ENCODE results near the gene TECR. TPM values are rescaled to one million over a fixed set of nuclear protein-coding genes. Genes with fewer than 3 reads are reported as not detected.

TECR gene
- total RNA-seq, 1 donor from 2014 or later, result 106 TPM

GRCh38 chr19:14565765-14566711 is 36.6 kb downstream of the TECR start:
- Histone ChIP-seq H3K27ac (ENCODE audit: low read depth, low read length) (no peak overlapping the region), H3K79me2 (ENCODE audit: insufficient read depth, low read length) (peaks cover 25% of the 10 kb centered on the region), H4K20me1 (ENCODE audit: insufficient read depth, low read length) (peaks cover 29% of the 10 kb centered on the region), H3K9ac (ENCODE audit: low read length) (no peak overlapping the region), H3K4me3 (ENCODE audit: insufficient read depth, low read depth, low read length) (no peak overlapping the region), H3K9me3 (ENCODE audit: insufficient read depth, low read depth, low read length) (no peaks in the 10 kb centered on the region), H3K36me3 (ENCODE audit: insufficient read depth, low read length) (peaks cover 2% of the 10 kb centered on the region), H2AFZ (ENCODE audit: low read depth, low read length) (no peak overlapping the region), H3K27me3 (ENCODE audit: insufficient read depth, low read length) (no peaks in the 10 kb centered on the region), H3K4me1 (ENCODE audit: insufficient read depth, low read length) (peaks cover 14% of the 10 kb centered on the region), H3K4me2 (ENCODE audit: low read length) (no peak overlapping the region)
- Mint-ChIP-seq H3K36me3 (ENCODE audit: low read depth, unreplicated experiment) (peaks cover 7% of the 10 kb centered on the region), H3K9me3 (ENCODE audit: unreplicated experiment) (no peaks in the 10 kb centered on the region), H3K4me1 (ENCODE audit: low read depth, unreplicated experiment) (peaks cover 3% of the 10 kb centered on the region), H3K27ac (ENCODE audit: unreplicated experiment) (no peak overlapping the region), H3K4me3 (ENCODE audit: unreplicated experiment) (no peak overlapping the region), H3K27me3 (ENCODE audit: low read depth, unreplicated experiment) (no peaks in the 10 kb centered on the region)
- no peak for DNase-seq (ENCODE audit: low read depth)
- TF ChIP-seq EZH2 (IDR thresholded peaks at IDR 0.05; ENCODE audit: insufficient read depth, low read length), result no peak
- TF ChIP-seq, protein P1, sequence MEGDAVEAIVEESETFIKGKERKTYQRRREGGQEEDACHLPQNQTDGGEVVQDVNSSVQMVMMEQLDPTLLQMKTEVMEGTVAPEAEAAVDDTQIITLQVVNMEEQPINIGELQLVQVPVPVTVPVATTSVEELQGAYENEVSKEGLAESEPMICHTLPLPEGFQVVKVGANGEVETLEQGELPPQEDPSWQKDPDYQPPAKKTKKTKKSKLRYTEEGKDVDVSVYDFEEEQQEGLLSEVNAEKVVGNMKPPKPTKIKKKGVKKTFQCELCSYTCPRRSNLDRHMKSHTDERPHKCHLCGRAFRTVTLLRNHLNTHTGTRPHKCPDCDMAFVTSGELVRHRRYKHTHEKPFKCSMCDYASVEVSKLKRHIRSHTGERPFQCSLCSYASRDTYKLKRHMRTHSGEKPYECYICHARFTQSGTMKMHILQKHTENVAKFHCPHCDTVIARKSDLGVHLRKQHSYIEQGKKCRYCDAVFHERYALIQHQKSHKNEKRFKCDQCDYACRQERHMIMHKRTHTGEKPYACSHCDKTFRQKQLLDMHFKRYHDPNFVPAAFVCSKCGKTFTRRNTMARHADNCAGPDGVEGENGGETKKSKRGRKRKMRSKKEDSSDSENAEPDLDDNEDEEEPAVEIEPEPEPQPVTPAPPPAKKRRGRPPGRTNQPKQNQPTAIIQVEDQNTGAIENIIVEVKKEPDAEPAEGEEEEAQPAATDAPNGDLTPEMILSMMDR (IDR thresholded peaks at IDR 0.05; ENCODE audit: insufficient read depth, low read depth, low read length), result no peak
- no peak for FAIRE-seq

DNA sequence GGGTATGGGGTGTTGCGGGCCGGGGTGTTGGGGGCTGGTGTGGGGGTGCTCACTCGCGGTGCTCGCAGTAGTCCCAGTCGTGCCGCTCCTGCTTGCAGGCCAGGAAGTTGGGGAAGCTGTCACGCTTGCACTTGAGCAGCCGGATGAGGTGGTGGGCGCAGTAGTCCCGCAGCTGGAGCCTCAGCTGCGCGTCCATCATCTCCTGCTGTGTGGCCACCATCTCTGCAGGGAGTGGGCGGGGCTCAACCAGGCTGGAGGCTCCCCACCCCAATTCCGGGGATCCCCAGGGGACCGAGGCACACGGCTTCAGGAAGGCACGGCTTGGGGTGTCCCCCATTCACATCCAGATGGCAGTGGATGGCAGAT is 37.3 kb downstream of the TECR start:
- no peak overlapping the region for H3K4me3 ChIP-seq (ENCODE audit: insufficient read depth, low read depth, low read length)
- no peak overlapping the region for H3K27ac ChIP-seq (ENCODE audit: low read depth, low read length)
- no peak overlapping the region for H3K9ac ChIP-seq (ENCODE audit: low read length)
- H2AFZ ChIP-seq (ENCODE audit: low read depth, low read length), result no peak overlapping the region
- Mint-ChIP-seq H3K36me3 (ENCODE audit: low read depth, unreplicated experiment) (peaks cover 7% of the 10 kb centered on the region), H3K27me3 (ENCODE audit: low read depth, unreplicated experiment) (no peaks in the 10 kb centered on the region), H3K9me3 (ENCODE audit: unreplicated experiment) (no peaks in the 10 kb centered on the region), H3K27ac (ENCODE audit: unreplicated experiment) (no peak overlapping the region), H3K4me3 (ENCODE audit: unreplicated experiment) (no peak overlapping the region), H3K4me1 (ENCODE audit: low read depth, unreplicated experiment) (peaks cover 2% of the 10 kb centered on the region)
- TF ChIP-seq EZH2 (IDR thresholded peaks at IDR 0.05; ENCODE audit: insufficient read depth, low read length), result no peak
- TF ChIP-seq, protein P1 (IDR thresholded peaks at IDR 0.05; ENCODE audit: insufficient read depth, low read depth, low read length), result no peak
- peaks cover 2% of the 10 kb centered on the region for H3K36me3 ChIP-seq (ENCODE audit: insufficient read depth, low read length)
- H3K79me2 ChIP-seq (ENCODE audit: insufficient read depth, low read length), result peaks cover 30% of the 10 kb centered on the region
- H3K9me3 ChIP-seq (ENCODE audit: insufficient read depth, low read depth, low read length), result no peaks in the 10 kb centered on the region
- no peak for FAIRE-seq
- H3K4me2 ChIP-seq (ENCODE audit: low read length), result no peak overlapping the region
- peaks cover 25% of the 10 kb centered on the region for H4K20me1 ChIP-seq (ENCODE audit: insufficient read depth, low read length)
- H3K27me3 ChIP-seq (ENCODE audit: insufficient read depth, low read length), result no peaks in the 10 kb centered on the region
- DNase-seq (ENCODE audit: low read depth), result no peak
- peaks cover 13% of the 10 kb centered on the region for H3K4me1 ChIP-seq (ENCODE audit: insufficient read depth, low read length)

DNA sequence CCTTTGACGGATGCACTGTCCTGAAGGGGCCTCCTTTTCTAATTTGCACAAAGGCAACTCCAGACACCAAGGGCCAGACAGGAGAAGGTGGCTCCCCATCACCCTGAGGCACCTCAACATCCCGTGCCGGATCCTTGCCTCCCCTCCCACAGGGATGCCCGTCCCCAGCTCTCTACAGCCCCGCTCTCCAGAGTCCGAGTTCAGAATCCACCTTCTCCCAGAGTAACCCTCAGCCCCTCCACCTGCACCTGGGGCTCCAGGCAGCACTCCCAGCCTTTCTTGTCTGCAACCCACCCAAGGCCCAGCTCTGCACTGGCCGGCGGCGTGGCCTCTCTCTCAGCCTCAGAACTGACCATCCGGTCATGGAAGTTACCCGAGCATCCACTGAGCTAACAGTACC is 37.7 kb downstream of the TECR start:
- peaks cover 25% of the 10 kb centered on the region for H4K20me1 ChIP-seq (ENCODE audit: insufficient read depth, low read length)
- Mint-ChIP-seq H3K27ac (ENCODE audit: unreplicated experiment) (peak overlapping the region; percentile 80), H3K27me3 (ENCODE audit: low read depth, unreplicated experiment) (no peaks in the 10 kb centered on the region), H3K4me3 (ENCODE audit: unreplicated experiment) (no peak overlapping the region), H3K36me3 (ENCODE audit: low read depth, unreplicated experiment) (peaks cover 7% of the 10 kb centered on the region), H3K9me3 (ENCODE audit: unreplicated experiment) (no peaks in the 10 kb centered on the region), H3K4me1 (ENCODE audit: low read depth, unreplicated experiment) (peaks cover 2% of the 10 kb centered on the region)
- H3K79me2 ChIP-seq (ENCODE audit: insufficient read depth, low read length), result peaks cover 32% of the 10 kb centered on the region
- peaks cover 10% of the 10 kb centered on the region for H3K4me1 ChIP-seq (ENCODE audit: insufficient read depth, low read length)
- H3K4me2 ChIP-seq (ENCODE audit: low read length), result no peak overlapping the region
- no peaks in the 10 kb centered on the region for H3K27me3 ChIP-seq (ENCODE audit: insufficient read depth, low read length)
- H3K4me3 ChIP-seq (ENCODE audit: insufficient read depth, low read depth, low read length), result no peak overlapping the region
- H3K27ac ChIP-seq (ENCODE audit: low read depth, low read length), result no peak overlapping the region
- no peak overlapping the region for H3K9ac ChIP-seq (ENCODE audit: low read length)
- no peak for FAIRE-seq
- H3K36me3 ChIP-seq (ENCODE audit: insufficient read depth, low read length), result peaks cover 2% of the 10 kb centered on the region
- DNase-seq (ENCODE audit: low read depth), result no peak
- H2AFZ ChIP-seq (ENCODE audit: low read depth, low read length), result no peak overlapping the region
- TF ChIP-seq EZH2 (IDR thresholded peaks at IDR 0.05; ENCODE audit: insufficient read depth, low read length), result no peak
- TF ChIP-seq, protein P1 (IDR thresholded peaks at IDR 0.05; ENCODE audit: insufficient read depth, low read depth, low read length), result no peak
- H3K9me3 ChIP-seq (ENCODE audit: insufficient read depth, low read depth, low read length), result no peaks in the 10 kb centered on the region
